H1 (cell line): ENCODE measurements around the gene LPP. TPM values are rescaled to one million over a fixed set of nuclear protein-coding genes. Genes with fewer than 3 reads are reported as not detected.
"Not testable (repeated sequence)": the region's sequence is repeated elsewhere in the genome, so short reads cannot be mapped to it uniquely, and the experiment has no call there.

Experiments
- CTCF ChIA-PET: fragments of 300-600 bp; sonication (Branson Sonifier 250); formaldehyde crosslinking; loops from one replicate; lab custom pipeline; 2021; ENCODE audit not compliant: partially characterized antibody; lab: Charles Lee
- POLR2A ChIA-PET: fragments of 300-600 bp; sonication (Branson Sonifier 250); formaldehyde crosslinking; loops from one replicate; lab custom pipeline; 2021; ENCODE audit warnings: inconsistent platforms; ENCODE audit not compliant: partially characterized antibody; lab: Charles Lee
- DNase-seq, 2 experiments: peaks; one replicate each; pipeline versions ENCODE4 v3.0.0 to v3.0.0-alpha.2; 2010 to 2022; ENCODE audit warnings: low spot score in 2 of 2, low read depth in 1 of 2, mixed read lengths in 1 of 2
- FAIRE-seq: peaks from 2 replicates; lab custom pipeline; 2011; peaks lifted over from hg19 to GRCh38; lab: Jason Lieb, UNC
- H2AFZ ChIP-seq: 2 replicates; pipeline ENCODE4 v1.8.1; 2012; ENCODE audit warnings: low read length, inconsistent platforms
- H2AK5ac ChIP-seq: 2 replicates; pipeline ENCODE4 v1.6.1; 2013; ENCODE audit warnings: low read depth, low read length
- H2BK120ac ChIP-seq: replicated peaks from 2 replicates; pipeline ENCODE3; 2013; ENCODE audit warnings: low read depth, low read length, inconsistent platforms
- H2BK12ac ChIP-seq: 2 replicates; pipeline ENCODE4 v1.6.1; 2013; ENCODE audit warnings: low read depth, low read length
- H2BK15ac ChIP-seq: 2 replicates; pipeline ENCODE4 v1.6.1; 2013; ENCODE audit warnings: low read length
- H2BK20ac ChIP-seq: 2 replicates; pipeline ENCODE4 v1.6.1; 2013; ENCODE audit warnings: low read length
- H2BK5ac ChIP-seq: 2 replicates; pipeline ENCODE4 v1.6.1; 2013; ENCODE audit warnings: low read depth, low read length
- H3K14ac ChIP-seq: 2 replicates; pipeline ENCODE4 v1.6.1; 2013; ENCODE audit warnings: inconsistent platforms; ENCODE audit not compliant: insufficient read length
- H3K18ac ChIP-seq: 2 replicates; pipeline ENCODE4 v1.6.1; 2013; ENCODE audit warnings: low read length; ENCODE audit errors: extremely low read depth
- H3K23ac ChIP-seq: 2 replicates; pipeline ENCODE4 v1.6.1; 2013; ENCODE audit warnings: inconsistent platforms; ENCODE audit not compliant: insufficient read length
- H3K23me2 ChIP-seq: 2 replicates; pipeline ENCODE4 v1.6.1; 2013; ENCODE audit warnings: low read depth, low read length
- H3K27ac ChIP-seq: 2 replicates; pipeline ENCODE4 v1.6.1; 2011; ENCODE audit warnings: low read depth, low read length, inconsistent platforms
- H3K27me3 ChIP-seq, 4 experiments: replicated peaks in 1 of 4; 1 replicate in 1 of 4; 2 replicates in 3 of 4; pipeline versions ENCODE4 v1.6.1 to v1.8.1; 2011 to 2013; ENCODE audit warnings: low read length in 3 of 4, mild to moderate bottlenecking in 3 of 4, inconsistent platforms in 2 of 4, mixed read lengths in 2 of 4, moderate library complexity in 1 of 4; ENCODE audit not compliant: control insufficient read depth in 3 of 4, insufficient read depth in 3 of 4; ENCODE audit errors: extremely low read depth in 1 of 4
- H3K36me3 ChIP-seq, 4 experiments: 2 replicates each; pipeline versions ENCODE4 v1.6.1 to v1.8.1; 2011 to 2013; ENCODE audit warnings: mild to moderate bottlenecking in 4 of 4, low read length in 3 of 4, moderate library complexity in 2 of 4, control low read depth in 1 of 4, inconsistent platforms in 1 of 4; ENCODE audit not compliant: insufficient read depth in 4 of 4, control insufficient read depth in 2 of 4
- H3K4ac ChIP-seq: replicated peaks from 2 replicates; pipeline ENCODE3; 2013; ENCODE audit warnings: low read length, low read depth, mixed read lengths, inconsistent platforms; ENCODE audit not compliant: insufficient read length
- H3K4me1 ChIP-seq, 4 experiments: replicated peaks in 1 of 4; 1 replicate in 1 of 4; 2 replicates in 3 of 4; pipeline versions ENCODE4 v1.6.1 to v1.8.1; 2011 to 2013; ENCODE audit warnings: low read length in 3 of 4, inconsistent platforms in 2 of 4, mixed read lengths in 1 of 4; ENCODE audit not compliant: insufficient read depth in 4 of 4, control insufficient read depth in 3 of 4
- H3K4me2 ChIP-seq, 2 experiments: 2 replicates each; pipeline versions ENCODE4 v1.6.1 to v1.8.1; 2011 to 2013; ENCODE audit warnings: low read depth in 2 of 2, low read length in 2 of 2, control low read depth in 1 of 2, inconsistent platforms in 1 of 2, mild to moderate bottlenecking in 1 of 2; ENCODE audit not compliant: insufficient read depth in 1 of 2
- H3K4me3 ChIP-seq, 4 experiments: fragments of 200-600, 300-600 bp in 1 of 4; sonication (generic), shearing (Covaris generic), sonication (Bioruptor Twin) in 1 of 4; 2 replicates each; pipeline versions ENCODE4 v1.5.1 to v1.8.1; 2011 to 2016; ENCODE audit warnings: low read length in 4 of 4, low read depth in 3 of 4, control low read depth in 2 of 4, inconsistent platforms in 2 of 4, mild to moderate bottlenecking in 2 of 4, mixed read lengths in 1 of 4, moderate library complexity in 1 of 4; ENCODE audit not compliant: insufficient read depth in 2 of 4; ENCODE audit errors: extremely low read depth in 1 of 4
- H3K56ac ChIP-seq: replicated peaks from 2 replicates; pipeline ENCODE3; 2013; ENCODE audit warnings: low read depth, mild to moderate bottlenecking, mixed read lengths, low read length, inconsistent platforms; ENCODE audit not compliant: insufficient read length
- H3K79me1 ChIP-seq: 2 replicates; pipeline ENCODE4 v1.6.1; 2013; ENCODE audit warnings: low read depth, low read length, control low read depth
- H3K79me2 ChIP-seq, 2 experiments: 2 replicates each; pipeline versions ENCODE4 v1.6.1 to v1.8.1; 2012 to 2013; ENCODE audit warnings: low read length in 2 of 2, mild to moderate bottlenecking in 2 of 2, inconsistent platforms in 1 of 2; ENCODE audit not compliant: insufficient read depth in 2 of 2, control insufficient read depth in 1 of 2
- H3K9ac ChIP-seq, 4 experiments: replicated peaks in 1 of 4; 1 replicate in 1 of 4; 2 replicates in 3 of 4; pipeline versions ENCODE4 v1.6.1 to v1.8.1; 2011 to 2013; ENCODE audit warnings: low read depth in 3 of 4, low read length in 3 of 4, control low read depth in 2 of 4, mild to moderate bottlenecking in 2 of 4, moderate library complexity in 2 of 4, inconsistent platforms in 1 of 4; ENCODE audit errors: extremely low read depth in 1 of 4
- H3K9me3 ChIP-seq, 2 experiments: 2 replicates each; pipeline versions ENCODE4 v1.6.1 to v1.8.1; 2012 to 2013; ENCODE audit warnings: mild to moderate bottlenecking in 2 of 2, moderate library complexity in 2 of 2, control low read depth in 1 of 2, inconsistent platforms in 1 of 2, low read depth in 1 of 2, low read length in 1 of 2, mixed read lengths in 1 of 2; ENCODE audit not compliant: insufficient read depth in 2 of 2
- H4K20me1 ChIP-seq, 2 experiments: replicated peaks in 1 of 2; 2 replicates each; pipeline versions ENCODE3 to v1.8.1; 2011 to 2013; ENCODE audit warnings: inconsistent platforms in 2 of 2, low read length in 2 of 2, mild to moderate bottlenecking in 1 of 2; ENCODE audit not compliant: insufficient read depth in 2 of 2, control insufficient read depth in 1 of 2
- H4K5ac ChIP-seq: 2 replicates; pipeline ENCODE4 v1.6.1; 2013; ENCODE audit warnings: low read length, low read depth, mixed read lengths, inconsistent platforms; ENCODE audit not compliant: insufficient read length
- H4K8ac ChIP-seq: 2 replicates; pipeline ENCODE4 v1.8.0; 2013; ENCODE audit warnings: mild to moderate bottlenecking, moderate library complexity, low read length, inconsistent platforms; ENCODE audit not compliant: insufficient read depth; ENCODE audit errors: extremely low read depth
- H4K91ac ChIP-seq: replicated peaks from 2 replicates; pipeline ENCODE3; 2013; ENCODE audit warnings: low read length, mixed read lengths, inconsistent platforms; ENCODE audit not compliant: insufficient read length
- WGBS, 2 experiments: shearing (Covaris generic) in 1 of 2; methylation state at CpG; one replicate each; pipeline versions ENCODE4 v1.1.6 to v1.1.7; 2013 to 2015; ENCODE audit warnings: low lambda C conversion rate in 2 of 2, mixed read lengths in 2 of 2, inconsistent platforms in 1 of 2, low coverage in 1 of 2, missing lambda C conversion rate in 1 of 2; ENCODE audit not compliant: insufficient replicate concordance in 2 of 2, insufficient coverage in 1 of 2, insufficient read length in 1 of 2; ENCODE audit errors: extremely low coverage in 1 of 2, missing lambda C conversion rate in 1 of 2; 5-methylcytosine and 5-hydroxymethylcytosine counted together
- polyA plus RNA-seq, 7 experiments: library from polyadenylated mRNA; depleted of rRNA in 3 of 7; stranded (reverse) in 5 of 7; unstranded in 2 of 7; fragments of >200 nt in 5 of 7; fragments of 200-250 nt in 2 of 7; gene quantifications; 1 replicate in 5 of 7; 2 replicates in 1 of 7; 4 replicates in 1 of 7; pipeline versions ENCODE4 v1.2.1 to v1.2.3, GENCODE V29; 2011 to 2013; ENCODE audit warnings: missing spikeins in 2 of 7, mixed read lengths in 2 of 7
- total RNA-seq: library from RNA; stranded (reverse); fragmentation: NEBNext Ultra II Directional; extraction: Animal tissue kit (Norgen Biotek cat#: 25700); gene quantifications from 2 replicates; pipeline ENCODE4 v1.2.1, GENCODE V29; 2021

Gene LPP
- total and polyA plus RNA-seq, 2 of the 8 experiments (the other 6 are each of a cell fraction or from before 2014, with no cell fraction given): 10.0 to 53.3 TPM

DNA sequence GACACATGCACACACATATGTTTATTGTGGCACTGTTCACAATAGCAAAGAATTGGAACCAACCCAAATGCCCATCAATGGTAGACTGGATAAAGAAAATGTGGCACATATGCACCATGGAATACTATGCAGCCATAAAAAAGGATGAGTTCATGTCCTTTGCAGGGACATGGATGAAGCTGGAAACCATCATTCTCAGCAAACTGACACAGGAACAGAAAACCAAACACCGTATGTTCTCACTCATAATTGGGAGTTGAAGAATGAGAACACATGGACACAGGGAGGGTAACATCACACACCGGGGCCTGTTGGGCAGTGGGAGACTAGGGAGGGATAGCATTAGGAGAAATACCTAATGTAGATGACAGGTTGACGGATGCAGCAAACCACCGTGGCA, 291.2 kb downstream of the LPP start:
- CTCF ChIA-PET: interaction anchor here (0.6 kb wide), 1 partner anchor 284 kb away, joined by 3 read pairs; no protein-coding TSS in a partner anchor
- H2AK5ac ChIP-seq, H3K9ac ChIP-seq, H3K79me1 ChIP-seq, H4K20me1 ChIP-seq, H3K14ac ChIP-seq, H3K23me2 ChIP-seq, H3K4me1 ChIP-seq, H3K4me3 ChIP-seq, H3K27ac ChIP-seq, H3K4me2 ChIP-seq, H2BK120ac ChIP-seq, H2BK20ac ChIP-seq, H3K18ac ChIP-seq, H4K91ac ChIP-seq, H2AFZ ChIP-seq, H3K79me2 ChIP-seq, H2BK5ac ChIP-seq, H3K56ac ChIP-seq, H3K36me3 ChIP-seq, H4K8ac ChIP-seq, H3K23ac ChIP-seq, POLR2A ChIA-PET, H4K5ac ChIP-seq, H3K9me3 ChIP-seq, DNase-seq, H3K27me3 ChIP-seq, H3K4ac ChIP-seq, H2BK12ac ChIP-seq, H2BK15ac ChIP-seq, FAIRE-seq: not testable (repeated sequence)
- 93% methylated on average over 4 of the region's 4 CpGs; no CpG with 5 or more reads in 1 of the 2 experiments for WGBS, 2 experiments
